Stomach (tissue), 4 donors: ENCODE results near the gene SH3YL1.

Experiments used
- EP300 ChIP-seq: sonication (generic); formaldehyde crosslinking; IDR thresholded peaks from one replicate; pipeline ENCODE4 v1.6.1; 2017; ENCODE audit warnings: antibody characterized with exemption
- POLR2A ChIP-seq, 4 donors: fragments of 450-650 bp; IDR thresholded peaks; one replicate each; pipeline ENCODE4 v1.6.1; 2016; ENCODE audit warnings: antibody characterized with exemption in 4 of 4, control low read depth in 2 of 4, mild to moderate bottlenecking in 1 of 4, moderate library complexity in 1 of 4
- POLR2AphosphoS5 ChIP-seq, 3 donors: sonication (generic); formaldehyde crosslinking; IDR thresholded peaks; one replicate each; pipeline ENCODE4 v1.6.1; 2016; ENCODE audit warnings: antibody characterized with exemption in 3 of 3

- TF ChIP-seq POLR2AphosphoS5 (IDR thresholded peaks at IDR 0.05) = peak in 1 of 3 donors; percentile 3
- no peak for TF ChIP-seq EP300
- no peak for TF ChIP-seq POLR2A (IDR thresholded peaks at IDR 0.05)
These were observed 16.8 kb upstream of the SH3YL1 start for GRCh38 chr2:280650-281110.
